ENCODE data around the gene HOXB9. TPM values are rescaled to one million over a fixed set of nuclear protein-coding genes. Genes with fewer than 3 reads are reported as not detected.

The HOXB9 gene
- total and polyA plus RNA-seq, 2 of the 13 experiments (the other 11 are each of a cell fraction or from before 2014, with no cell fraction given): not detected

- Histone ChIP-seq H3K27ac (ENCODE audit: extremely low read length, insufficient read depth, low read length) (no peak overlapping the region), H3K4me1 (ENCODE audit: insufficient read depth, low read length) (peaks cover 23% of the 10 kb centered on the region), H3K4me2 (ENCODE audit: low read depth, low read length) (peak overlapping the region; percentile 70), H3K9ac (ENCODE audit: insufficient read depth, low read depth, low read length) (no peak overlapping the region), H3K79me2 (ENCODE audit: insufficient read depth, low read length) (no peaks in the 10 kb centered on the region), H3K27me3 (ENCODE audit: control insufficient read depth in 1 of 2, insufficient read depth in 2 of 2, low read length in 2 of 2) (peaks cover 28 to 97% of the 10 kb centered on the region in 2 experiments), H2AFZ (ENCODE audit: low read length) (no peak overlapping the region), H3K9me3 (ENCODE audit: low read length) (no peaks in the 10 kb centered on the region), H4K20me1 (ENCODE audit: insufficient read depth, low read length) (peaks cover 6% of the 10 kb centered on the region; the same call in 1 of the 2 replicates), H3K36me3 (replicated peaks in 1 of 2; ENCODE audit: control insufficient read depth in 1 of 2, insufficient read depth in 2 of 2, low read length in 2 of 2) (no peaks in the 10 kb centered on the region), H3K4me3 (replicated peaks in 1 of 3; ENCODE audit: insufficient read depth in 1 of 3, low read depth in 2 of 3, low read length in 3 of 3) (peak overlapping the region in 2 of 3 experiments; percentile 28 to 55; a peak in 1 of 6 replicates)
- ATAC-seq (peak; percentile 80), DNase-seq (ENCODE audit: low spot score) (peak; percentile 15), FAIRE-seq (no peak)
- CTCF ChIA-PET (ENCODE audit: low intra/inter-chr PET ratio, low total read pairs): interaction anchor here (1.4 kb wide), 1 partner anchor 11 kb away, joined by 4 read pairs; no protein-coding TSS in a partner anchor
- intact Hi-C loops (cut with micrococcal nuclease; ENCODE audit: unreplicated experiment) (loop anchor here (2.0 kb wide), 1 partner anchor 460 kb away; no protein-coding TSS in a partner anchor), in situ Hi-C loops (cut with HindIII; ENCODE audit: extremely low pct_ligation_motif_present, low pct_unique_long_range_greater_than_20kb) (loop anchor here (5.0 kb wide), 1 partner anchor 586 kb away; no protein-coding TSS in a partner anchor)
- TF ChIP-seq ZNF253 (CRISPR knock-in tag; IDR thresholded peaks at IDR 0.05; ENCODE audit: borderline replicate concordance) (no peak), KDM2A (CRISPR knock-in tag; IDR thresholded peaks at IDR 0.05; ENCODE audit: borderline replicate concordance, low read depth) (0 out of 2 replicates have a peak, but pooled peaks have one; percentile 15), EZH2 (conservative IDR thresholded peaks at IDR 0.05; ENCODE audit: low read depth, low read length) (peak; percentile 94; the same call in 1 of the 2 replicates)
- no TSS peak for BruUV-seq (replicated peaks)
- WGBS (ENCODE audit: low lambda C conversion rate): 13% methylated on average over 40 of the region's 67 CpGs
- POLR2A ChIA-PET: interaction anchor here (0.8 kb wide), 1 partner anchor 24 kb away, joined by 3 read pairs; no protein-coding TSS in a partner anchor
Measured at GRCh38 chr17:48612854-48613691, 13.1 kb downstream of the HOXB9 start.

- Histone ChIP-seq H3K9me3 (ENCODE audit: low read length) (no peaks in the 10 kb centered on the region), H3K79me2 (ENCODE audit: insufficient read depth, low read length) (no peaks in the 10 kb centered on the region), H3K4me2 (ENCODE audit: low read depth, low read length) (peak overlapping the region; percentile 70; the same call in 1 of the 2 replicates), H4K20me1 (ENCODE audit: insufficient read depth, low read length) (peaks cover under 1% of the 10 kb centered on the region; the same call in 1 of the 2 replicates), H3K9ac (ENCODE audit: insufficient read depth, low read depth, low read length) (no peak overlapping the region), H3K4me1 (ENCODE audit: insufficient read depth, low read length) (peaks cover 23% of the 10 kb centered on the region), H3K36me3 (replicated peaks in 1 of 2; ENCODE audit: control insufficient read depth in 1 of 2, insufficient read depth in 2 of 2, low read length in 2 of 2) (no peaks in the 10 kb centered on the region), H3K4me3 (replicated peaks in 1 of 3; ENCODE audit: insufficient read depth in 1 of 3, low read depth in 2 of 3, low read length in 3 of 3) (no peak overlapping the region; a peak in 1 of 6 replicates), H3K27ac (ENCODE audit: extremely low read length, insufficient read depth, low read length) (no peak overlapping the region), H3K27me3 (ENCODE audit: control insufficient read depth in 1 of 2, insufficient read depth in 2 of 2, low read length in 2 of 2) (peaks cover 22 to 95% of the 10 kb centered on the region in 2 experiments), H2AFZ (ENCODE audit: low read length) (no peak overlapping the region)
- ChIA-PET POLR2A (interaction anchor here (0.8 kb wide), 1 partner anchor 24 kb away, joined by 3 read pairs; no protein-coding TSS in a partner anchor), CTCF (ENCODE audit: low intra/inter-chr PET ratio, low total read pairs) (interaction anchor here (1.4 kb wide), 1 partner anchor 10 kb away, joined by 4 read pairs; no protein-coding TSS in a partner anchor)
- in situ Hi-C loops (cut with HindIII; ENCODE audit: extremely low pct_ligation_motif_present, low pct_unique_long_range_greater_than_20kb) (loop anchor here (5.0 kb wide), 1 partner anchor 585 kb away; no protein-coding TSS in a partner anchor), intact Hi-C loops (cut with micrococcal nuclease; ENCODE audit: unreplicated experiment) (loop anchor here (2.0 kb wide), 1 partner anchor 460 kb away; no protein-coding TSS in a partner anchor)
- no peak for DNase-seq (ENCODE audit: low spot score)
- WGBS (ENCODE audit: low lambda C conversion rate): 17% methylated on average over 15 of the region's 15 CpGs
- no peak for ATAC-seq
- no TSS peak for BruUV-seq (replicated peaks)
- TF ChIP-seq EZH2 (conservative IDR thresholded peaks at IDR 0.05; ENCODE audit: low read depth, low read length) (0 out of 2 replicates have a peak, but pooled peaks have one; percentile 98), ZNF367 (CRISPR knock-in tag; IDR thresholded peaks at IDR 0.05; ENCODE audit: borderline replicate concordance) (no peak)
- no peak for FAIRE-seq
Measured at GRCh38 chr17:48612456-48612853, 13.7 kb downstream of the HOXB9 start.

Data from HepG2 (cell line).